ENCODE results near the gene CADPS2. TPM values are rescaled to one million over a fixed set of nuclear protein-coding genes. Genes with fewer than 3 reads are reported as not detected.

The CADPS2 gene
- total RNA-seq, 1 donor from 2014 or later, result 3.1 TPM

DNA sequence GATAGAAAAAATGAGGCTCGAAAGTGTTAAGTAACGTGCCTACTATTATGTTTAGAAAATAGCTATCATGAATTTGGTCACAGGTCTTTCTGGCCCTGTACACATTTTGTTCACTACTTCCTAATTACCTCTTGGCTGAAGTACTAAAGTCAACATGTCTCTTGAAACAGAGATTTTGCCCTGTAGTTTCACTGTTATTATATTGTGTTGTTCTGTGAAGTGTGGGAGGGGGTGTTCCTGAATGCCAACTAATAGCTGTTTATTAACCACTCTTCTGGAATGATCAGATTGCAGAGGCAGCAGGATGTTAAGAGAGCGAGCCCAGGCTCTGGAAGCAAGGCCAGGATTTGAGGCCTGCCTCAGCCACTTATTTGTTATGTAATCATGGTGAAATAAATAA lies 259.5 kb downstream of the CADPS2 start:
- Mint-ChIP-seq H3K4me1 (no peaks in the 10 kb centered on the region), H3K4me3 (no peak overlapping the region), H3K27me3 (ENCODE audit: low read depth) (no peaks in the 10 kb centered on the region), H3K27ac (ENCODE audit: unreplicated experiment) (no peak overlapping the region), H3K36me3 (ENCODE audit: low read depth) (no peaks in the 10 kb centered on the region), H3K9me3 (no peaks in the 10 kb centered on the region)
- no peak for DNase-seq (ENCODE audit: low read depth, low spot score)
- TF ChIP-seq, protein P1, sequence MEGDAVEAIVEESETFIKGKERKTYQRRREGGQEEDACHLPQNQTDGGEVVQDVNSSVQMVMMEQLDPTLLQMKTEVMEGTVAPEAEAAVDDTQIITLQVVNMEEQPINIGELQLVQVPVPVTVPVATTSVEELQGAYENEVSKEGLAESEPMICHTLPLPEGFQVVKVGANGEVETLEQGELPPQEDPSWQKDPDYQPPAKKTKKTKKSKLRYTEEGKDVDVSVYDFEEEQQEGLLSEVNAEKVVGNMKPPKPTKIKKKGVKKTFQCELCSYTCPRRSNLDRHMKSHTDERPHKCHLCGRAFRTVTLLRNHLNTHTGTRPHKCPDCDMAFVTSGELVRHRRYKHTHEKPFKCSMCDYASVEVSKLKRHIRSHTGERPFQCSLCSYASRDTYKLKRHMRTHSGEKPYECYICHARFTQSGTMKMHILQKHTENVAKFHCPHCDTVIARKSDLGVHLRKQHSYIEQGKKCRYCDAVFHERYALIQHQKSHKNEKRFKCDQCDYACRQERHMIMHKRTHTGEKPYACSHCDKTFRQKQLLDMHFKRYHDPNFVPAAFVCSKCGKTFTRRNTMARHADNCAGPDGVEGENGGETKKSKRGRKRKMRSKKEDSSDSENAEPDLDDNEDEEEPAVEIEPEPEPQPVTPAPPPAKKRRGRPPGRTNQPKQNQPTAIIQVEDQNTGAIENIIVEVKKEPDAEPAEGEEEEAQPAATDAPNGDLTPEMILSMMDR (conservative IDR thresholded peaks at IDR 0.05), result no peak

DNA sequence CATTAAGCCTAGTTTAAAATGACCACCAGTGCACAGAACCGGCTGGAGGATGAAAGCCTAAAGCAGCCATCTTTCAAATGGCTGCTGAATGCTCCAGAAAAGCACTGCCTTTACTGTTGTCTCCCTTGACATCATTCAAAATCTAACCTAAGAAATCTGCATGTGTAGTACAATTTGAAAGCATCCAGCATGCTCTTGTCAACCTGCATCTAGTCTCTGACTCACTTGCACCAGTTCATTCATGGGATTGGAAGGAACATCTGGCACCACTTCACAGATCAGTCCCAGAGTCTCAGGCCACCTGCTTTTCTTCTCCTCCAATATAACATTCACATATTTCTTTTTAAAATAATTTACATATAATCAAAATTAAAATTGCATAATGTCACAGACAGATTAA lies 263.6 kb downstream of the CADPS2 start:
- no peak for DNase-seq (ENCODE audit: low read depth, low spot score)
- no peaks in the 10 kb centered on the region for H3K9me3 Mint-ChIP-seq
- no peaks in the 10 kb centered on the region for H3K4me1 Mint-ChIP-seq
- H3K27ac Mint-ChIP-seq (ENCODE audit: unreplicated experiment), result no peak overlapping the region
- TF ChIP-seq, protein P1 (conservative IDR thresholded peaks at IDR 0.05), result no peak
- no peak overlapping the region for H3K4me3 Mint-ChIP-seq
- no peaks in the 10 kb centered on the region for H3K27me3 Mint-ChIP-seq (ENCODE audit: low read depth)
- no peaks in the 10 kb centered on the region for H3K36me3 Mint-ChIP-seq (ENCODE audit: low read depth)

DNA sequence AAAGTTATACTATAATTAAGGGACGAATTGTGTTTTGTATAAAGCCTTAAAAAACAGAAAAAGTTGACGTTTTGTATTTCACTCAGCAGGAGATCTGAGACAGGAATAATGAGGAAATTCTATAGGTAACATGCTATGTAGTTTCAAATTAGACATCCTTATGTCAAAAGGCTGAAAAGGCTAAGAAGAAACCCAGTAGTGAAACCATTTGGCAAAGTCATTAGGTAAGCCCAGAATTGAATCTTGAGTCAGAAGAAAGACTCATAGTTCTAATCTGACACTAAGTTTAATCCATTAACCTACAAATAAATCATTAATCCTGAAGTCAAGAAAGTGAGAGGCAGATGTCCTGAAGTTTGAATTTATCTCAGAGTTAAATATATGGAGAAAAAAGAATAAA lies 266.6 kb downstream of the CADPS2 start:
- H3K9me3 Mint-ChIP-seq, result no peaks in the 10 kb centered on the region
- H3K4me1 Mint-ChIP-seq, result no peaks in the 10 kb centered on the region
- no peaks in the 10 kb centered on the region for H3K36me3 Mint-ChIP-seq (ENCODE audit: low read depth)
- no peak for DNase-seq (ENCODE audit: low read depth, low spot score)
- H3K4me3 Mint-ChIP-seq, result no peak overlapping the region
- no peak overlapping the region for H3K27ac Mint-ChIP-seq (ENCODE audit: unreplicated experiment)
- H3K27me3 Mint-ChIP-seq (ENCODE audit: low read depth), result no peaks in the 10 kb centered on the region
- TF ChIP-seq, protein P1 (conservative IDR thresholded peaks at IDR 0.05), result no peak

DNA sequence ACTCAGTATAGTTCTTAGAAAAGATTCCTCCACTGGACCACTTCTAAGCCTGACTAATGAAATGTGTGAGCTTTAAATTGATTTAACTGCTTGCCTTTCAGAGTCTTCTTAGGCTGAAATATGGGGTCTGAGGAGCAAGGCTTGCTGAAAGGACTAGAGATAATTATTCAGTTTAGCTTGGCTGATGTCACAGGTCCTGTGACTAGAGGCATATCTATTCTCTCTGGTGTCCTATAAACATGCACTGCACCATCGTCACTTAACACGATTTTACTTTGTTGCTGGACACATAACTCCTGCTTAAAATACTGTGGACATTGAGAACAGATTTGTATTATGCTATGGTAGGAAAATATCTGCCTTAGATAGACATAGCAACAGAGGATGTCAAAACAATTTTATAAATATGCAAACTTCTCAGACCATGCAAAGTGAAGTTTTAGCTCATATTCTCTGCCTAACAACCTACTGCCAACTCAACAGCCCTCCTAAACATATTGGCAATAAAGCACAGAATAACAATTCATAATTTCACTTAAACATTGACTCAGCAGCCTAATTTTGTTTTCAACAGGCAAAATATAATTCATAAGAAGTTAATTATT lies 267.6 kb downstream of the CADPS2 start:
- no peak overlapping the region for H3K4me3 Mint-ChIP-seq
- H3K4me1 Mint-ChIP-seq, result no peaks in the 10 kb centered on the region
- H3K27me3 Mint-ChIP-seq (ENCODE audit: low read depth), result no peaks in the 10 kb centered on the region
- TF ChIP-seq, protein P1 (conservative IDR thresholded peaks at IDR 0.05), result no peak
- no peaks in the 10 kb centered on the region for H3K9me3 Mint-ChIP-seq
- no peak overlapping the region for H3K27ac Mint-ChIP-seq (ENCODE audit: unreplicated experiment)
- no peak for DNase-seq (ENCODE audit: low read depth, low spot score)
- H3K36me3 Mint-ChIP-seq (ENCODE audit: low read depth), result no peaks in the 10 kb centered on the region

DNA sequence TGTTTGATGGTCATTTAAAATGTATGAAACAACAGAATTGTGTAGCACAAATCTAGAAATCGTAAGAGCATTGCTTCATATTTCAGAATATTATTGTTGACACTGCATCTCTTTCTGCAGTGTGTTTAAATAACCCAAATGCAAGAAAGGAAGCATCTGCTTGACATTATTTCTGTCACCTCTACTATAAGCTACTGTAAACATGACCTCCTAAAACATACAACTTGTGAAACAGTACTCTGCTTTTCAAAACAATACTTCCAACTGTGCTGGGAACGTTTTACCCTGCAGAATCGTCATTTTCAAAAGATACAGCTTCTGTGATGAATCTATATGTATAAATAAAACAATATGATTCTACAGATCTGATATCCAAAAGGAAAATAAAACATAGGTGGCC lies 269.3 kb downstream of the CADPS2 start:
- no peaks in the 10 kb centered on the region for H3K4me1 Mint-ChIP-seq
- no peak overlapping the region for H3K27ac Mint-ChIP-seq (ENCODE audit: unreplicated experiment)
- TF ChIP-seq, protein P1 (conservative IDR thresholded peaks at IDR 0.05), result no peak
- no peaks in the 10 kb centered on the region for H3K27me3 Mint-ChIP-seq (ENCODE audit: low read depth)
- no peaks in the 10 kb centered on the region for H3K36me3 Mint-ChIP-seq (ENCODE audit: low read depth)
- no peak overlapping the region for H3K4me3 Mint-ChIP-seq
- no peaks in the 10 kb centered on the region for H3K9me3 Mint-ChIP-seq
- no peak for DNase-seq (ENCODE audit: low read depth, low spot score)
